Adrenal gland (tissue), 5 donors: ENCODE results near the gene AMIGO2.

Experiments used
- CTCF ChIP-seq, 6 experiments: fragments of 450-650 bp in 4 of 6; fragments of 200-600 bp in 2 of 6; sonication (generic) in 1 of 6; IDR thresholded peaks; 1 replicate in 5 of 6; 2 replicates in 1 of 6; pipeline versions ENCODE4 v1.5.1 to v1.8.0; 2016 to 2021; ENCODE audit warnings: antibody characterized with exemption in 6 of 6, mild to moderate bottlenecking in 2 of 6, moderate library complexity in 1 of 6
- POLR2A ChIP-seq, 2 donors: fragments of 450-650 bp; IDR thresholded peaks; one replicate each; pipeline ENCODE4 v1.6.1; 2017; ENCODE audit warnings: antibody characterized with exemption in 2 of 2, mild to moderate bottlenecking in 2 of 2, moderate library complexity in 1 of 2
- donor health status: DM: no; HTN: no; CAD: no.

GRCh38 chr12:47099610-47100009 is 19.9 kb upstream of the AMIGO2 start:
- TF ChIP-seq CTCF (IDR thresholded peaks at IDR 0.05) (no peak), POLR2A (IDR thresholded peaks at IDR 0.05) (no peak)
